ENCODE measurements around the gene AFF1.

DNA sequence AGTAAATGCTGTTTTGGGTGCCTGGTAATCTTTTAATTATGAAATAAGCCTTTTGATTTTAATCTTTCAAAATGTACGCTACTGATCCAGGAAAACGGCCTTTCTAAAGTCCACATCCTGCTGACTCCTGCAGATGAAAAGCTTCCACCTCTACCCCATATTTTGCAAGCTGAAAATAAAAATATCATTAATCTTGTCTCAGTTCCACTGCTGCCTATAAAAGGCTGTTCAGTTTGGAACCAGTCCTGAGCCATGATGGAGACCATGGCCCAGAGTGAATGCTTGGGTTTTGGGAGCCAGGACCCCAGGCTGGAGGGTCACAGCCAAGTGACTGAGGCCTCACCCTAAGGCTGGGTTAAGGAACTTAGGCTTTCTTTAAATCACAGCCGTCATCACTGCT lies 110.8 kb downstream of the AFF1 start:
- TF ChIP-seq POLR2A (IDR thresholded peaks at IDR 0.05): no peak
- TF ChIP-seq, protein P1, sequence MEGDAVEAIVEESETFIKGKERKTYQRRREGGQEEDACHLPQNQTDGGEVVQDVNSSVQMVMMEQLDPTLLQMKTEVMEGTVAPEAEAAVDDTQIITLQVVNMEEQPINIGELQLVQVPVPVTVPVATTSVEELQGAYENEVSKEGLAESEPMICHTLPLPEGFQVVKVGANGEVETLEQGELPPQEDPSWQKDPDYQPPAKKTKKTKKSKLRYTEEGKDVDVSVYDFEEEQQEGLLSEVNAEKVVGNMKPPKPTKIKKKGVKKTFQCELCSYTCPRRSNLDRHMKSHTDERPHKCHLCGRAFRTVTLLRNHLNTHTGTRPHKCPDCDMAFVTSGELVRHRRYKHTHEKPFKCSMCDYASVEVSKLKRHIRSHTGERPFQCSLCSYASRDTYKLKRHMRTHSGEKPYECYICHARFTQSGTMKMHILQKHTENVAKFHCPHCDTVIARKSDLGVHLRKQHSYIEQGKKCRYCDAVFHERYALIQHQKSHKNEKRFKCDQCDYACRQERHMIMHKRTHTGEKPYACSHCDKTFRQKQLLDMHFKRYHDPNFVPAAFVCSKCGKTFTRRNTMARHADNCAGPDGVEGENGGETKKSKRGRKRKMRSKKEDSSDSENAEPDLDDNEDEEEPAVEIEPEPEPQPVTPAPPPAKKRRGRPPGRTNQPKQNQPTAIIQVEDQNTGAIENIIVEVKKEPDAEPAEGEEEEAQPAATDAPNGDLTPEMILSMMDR (IDR thresholded peaks at IDR 0.05): no peak

All from thyroid gland (tissue), 4 donors.